HG02759 (cell line): ENCODE results near the gene TAF11L12.
"Not testable (repeated sequence)": the region's sequence is repeated elsewhere in the genome, so short reads cannot be mapped to it uniquely, and the experiment has no call there.

Experiments
- ATAC-seq: cut with Tn5 transposase; IDR thresholded peaks from one replicate; pipeline ENCODE4 v1.9.1; 2021; ENCODE audit warnings: mild to moderate bottlenecking, moderate library complexity; ENCODE audit not compliant: unreplicated experiment

The TAF11L12 gene

GRCh38 chr5:17610092-17610491, at the start of gene TAF11L12:
TAF11L12 (plus strand) TSS chr5:17610392.
- not testable (repeated sequence) for ATAC-seq

GRCh38 chr5:17585658-17586057, 24.5 kb upstream of the TAF11L12 start, which contains the start of gene TAF11L7:
TAF11L7 (minus strand) TSS chr5:17585758.
- ATAC-seq, result not testable (repeated sequence)

- not testable (repeated sequence) for ATAC-seq
Measured at GRCh38 chr5:17590860-17591259, 19.3 kb upstream of the TAF11L12 start, which contains the start of gene TAF11L8. TAF11L8 (minus strand) TSS chr5:17590960.

GRCh38 chr5:17594255-17594654, 15.9 kb upstream of the TAF11L12 start, which contains the start of gene TAF11L9:
TAF11L9 (minus strand) TSS chr5:17594394.
- ATAC-seq, result not testable (repeated sequence)

- ATAC-seq, result not testable (repeated sequence)
Measured at GRCh38 chr5:17597728-17598127, 12.5 kb upstream of the TAF11L12 start, which contains the start of gene TAF11L10. TAF11L10 (minus strand) TSS chr5:17597828.

- not testable (repeated sequence) for ATAC-seq
Measured at GRCh38 chr5:17603880-17604279, 6.3 kb upstream of the TAF11L12 start, which contains the start of gene TAF11L11. TAF11L11 (plus strand) TSS chr5:17604183.

GRCh38 chr5:17604951-17605350, 5.2 kb upstream of the TAF11L12 start:
- ATAC-seq, result no peak

- ATAC-seq, result not testable (repeated sequence)
Measured at GRCh38 chr5:17607461-17607860, 2.7 kb upstream of the TAF11L12 start.

GRCh38 chr5:17614872-17615605, 4.8 kb downstream of the TAF11L12 start:
- no peak for ATAC-seq

- no peak for ATAC-seq
Measured at GRCh38 chr5:17619354-17619753, 9.2 kb downstream of the TAF11L12 start.

- ATAC-seq, result no peak
Measured at GRCh38 chr5:17620627-17621026, 10.4 kb downstream of the TAF11L12 start.

GRCh38 chr5:17625686-17626085, 15.5 kb downstream of the TAF11L12 start:
- ATAC-seq, result no peak

- not testable (repeated sequence) for ATAC-seq
Measured at GRCh38 chr5:17631788-17632187, 21.6 kb downstream of the TAF11L12 start, which contains the start of gene TAF11L13. TAF11L13 (plus strand) TSS chr5:17632088.

- ATAC-seq, result no peak
Measured at GRCh38 chr5:17634160-17634559, 24.0 kb downstream of the TAF11L12 start, which contains the start of gene TAF11L14. TAF11L14 (plus strand) TSS chr5:17634460.

- ATAC-seq, result not testable (repeated sequence)
Measured at GRCh38 chr5:17649232-17649631, 39.0 kb downstream of the TAF11L12 start.

GRCh38 chr5:17655201-17655759, 45.1 kb downstream of the TAF11L12 start:
- not testable (repeated sequence) for ATAC-seq

- no peak for ATAC-seq
Measured at GRCh38 chr5:17655921-17656320, 45.7 kb downstream of the TAF11L12 start.
